GM19099 (cell line): ENCODE measurements around the gene GRN.
A peak's percentile ranks its signal among the peaks of the same experiment; 100 is the strongest.

ENCODE experiments used
- POLR2A ChIP-seq: IDR thresholded peaks from 3 replicates; pipeline ENCODE4 v1.6.1; 2011; ENCODE audit warnings: low read depth; ENCODE audit not compliant: insufficient read length; ENCODE audit errors: extremely low read depth

Gene GRN

DNA sequence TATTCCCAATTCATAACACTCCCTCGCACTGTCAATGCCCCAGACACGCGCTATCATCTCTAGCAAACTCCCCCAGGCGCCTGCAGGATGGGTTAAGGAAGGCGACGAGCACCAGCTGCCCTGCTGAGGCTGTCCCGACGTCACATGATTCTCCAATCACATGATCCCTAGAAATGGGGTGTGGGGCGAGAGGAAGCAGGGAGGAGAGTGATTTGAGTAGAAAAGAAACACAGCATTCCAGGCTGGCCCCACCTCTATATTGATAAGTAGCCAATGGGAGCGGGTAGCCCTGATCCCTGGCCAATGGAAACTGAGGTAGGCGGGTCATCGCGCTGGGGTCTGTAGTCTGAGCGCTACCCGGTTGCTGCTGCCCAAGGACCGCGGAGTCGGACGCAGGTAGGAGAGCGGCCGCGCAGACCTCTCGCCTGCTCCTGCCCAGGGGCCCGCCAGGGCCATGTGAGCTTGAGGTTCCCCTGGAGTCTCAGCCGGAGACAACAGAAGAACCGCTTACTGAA, at the start of gene GRN:
Gene GRN, plus strand, starts transcription at position 364 of the 515 bp plus-strand sequence. CDS start 3,863 bp downstream, outside the sequence.
- peak; percentile 96 for TF ChIP-seq POLR2A

- no peak for TF ChIP-seq POLR2A
Observed at GRCh38 chr17:44297975-44298374, 47.1 kb upstream of the GRN start.

DNA sequence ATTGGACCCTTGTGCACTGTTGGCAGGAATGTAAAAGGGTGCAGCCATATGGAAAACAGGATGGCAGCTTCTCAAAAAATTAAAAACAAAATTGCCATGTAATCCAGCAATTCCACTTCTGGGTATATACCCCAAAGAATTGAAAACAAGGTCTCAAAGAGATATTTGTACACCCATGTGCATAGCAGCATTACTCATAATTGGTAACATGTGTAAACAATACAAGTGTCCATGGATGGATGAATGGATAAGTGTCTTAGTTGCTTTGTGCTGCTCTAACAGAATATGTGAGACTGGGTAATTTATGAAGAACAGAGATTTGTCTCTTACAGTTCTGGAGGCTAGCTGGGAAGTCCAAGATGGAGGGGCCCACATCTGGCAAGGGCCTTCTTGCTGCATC, 40.5 kb upstream of the GRN start:
- no peak for TF ChIP-seq POLR2A

DNA sequence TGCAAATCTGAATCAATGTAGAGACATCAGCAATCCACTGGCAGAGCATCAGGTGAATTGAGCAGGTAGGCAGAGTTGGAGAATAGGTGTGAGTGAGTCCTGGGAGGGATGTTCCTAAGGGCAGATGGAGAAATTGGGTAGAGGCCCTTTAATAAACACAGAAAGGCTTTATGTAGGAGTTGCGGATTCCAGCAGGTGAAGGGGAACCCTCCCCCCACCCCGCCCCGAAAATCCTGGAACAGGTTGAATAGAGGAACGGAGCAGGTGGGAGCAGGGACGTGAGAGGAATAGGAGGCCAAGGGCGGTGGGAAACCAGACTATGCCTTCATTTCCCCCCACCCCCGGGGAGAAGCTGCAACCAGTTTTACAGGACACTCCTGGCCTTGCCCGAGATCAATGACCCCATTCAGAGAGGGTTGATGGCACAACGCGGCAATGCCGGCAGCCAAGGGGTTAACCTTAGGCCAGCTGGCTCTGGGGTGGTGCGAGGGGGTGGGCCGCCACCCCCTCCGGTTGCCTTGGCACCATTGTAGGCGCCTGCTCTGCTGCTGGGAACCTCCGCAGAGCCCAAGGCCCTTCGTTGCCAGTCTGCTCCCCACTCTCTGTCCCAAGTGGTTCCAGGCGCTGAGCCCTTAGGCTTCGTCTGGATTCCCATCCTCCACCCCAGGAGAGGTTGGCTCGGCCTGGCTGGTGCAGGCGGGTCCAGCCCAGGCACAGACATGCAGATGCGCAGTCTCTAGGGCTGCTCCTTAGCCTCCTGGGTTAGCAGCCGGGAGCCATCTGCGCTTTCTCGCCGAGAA, 37.5 kb upstream of the GRN start:
- TF ChIP-seq POLR2A: no peak

GRCh38 chr17:44308320-44308818, 36.7 kb upstream of the GRN start, which contains the start of gene RUNDC3A:
Gene RUNDC3A, plus strand, starts transcription at chr17:44308601. Its CDS starts 232 bp downstream, at chr17:44308833.
- TF ChIP-seq POLR2A: no peak

DNA sequence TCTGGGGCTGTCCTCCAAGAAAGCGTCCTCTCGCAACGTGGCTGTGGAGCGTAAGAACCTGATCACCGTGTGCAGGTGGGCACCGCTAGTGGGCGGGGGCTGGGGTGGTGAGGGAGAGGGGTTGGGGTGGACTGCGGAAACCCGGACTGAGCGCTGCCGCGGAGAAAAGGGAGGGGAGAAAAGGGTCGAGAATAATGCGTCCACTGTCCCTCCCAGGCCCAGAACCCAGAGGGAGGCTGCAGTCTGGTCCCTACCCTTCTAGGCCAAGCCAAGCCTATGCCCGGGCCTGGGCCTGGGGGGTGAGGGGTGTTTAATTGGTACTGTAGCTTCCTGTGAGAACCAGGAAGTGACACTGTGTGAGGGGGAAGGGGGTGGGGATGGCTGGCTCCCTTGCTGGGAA, 36.2 kb upstream of the GRN start:
- TF ChIP-seq POLR2A: no peak

GRCh38 chr17:44309472-44309871, 35.6 kb upstream of the GRN start:
- no peak for TF ChIP-seq POLR2A

DNA sequence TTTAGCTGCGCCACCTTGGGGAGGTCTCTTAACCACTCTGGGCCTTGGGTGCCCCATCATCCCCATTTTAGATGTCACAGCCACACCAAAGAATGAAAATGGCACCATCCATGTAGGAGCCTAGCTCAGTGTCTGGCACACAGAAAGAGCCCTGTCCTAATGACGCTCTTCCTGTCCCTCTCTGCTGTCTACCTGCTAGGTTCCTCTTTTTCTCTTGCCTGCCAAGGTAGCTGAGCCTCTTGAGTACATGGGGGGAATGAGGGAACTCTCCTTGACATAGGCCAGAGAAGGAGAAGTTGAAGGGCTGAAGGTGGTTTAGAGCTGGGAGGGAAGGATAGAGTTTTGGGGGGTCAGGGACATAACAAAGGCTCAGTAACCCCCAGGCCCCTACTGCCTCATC, 34.9 kb upstream of the GRN start:
- no peak for TF ChIP-seq POLR2A

GRCh38 chr17:44310609-44311376, 34.3 kb upstream of the GRN start:
- TF ChIP-seq POLR2A: no peak

- no peak for TF ChIP-seq POLR2A
Observed at GRCh38 chr17:44311562-44312181, 33.4 kb upstream of the GRN start.

- no peak for TF ChIP-seq POLR2A
Observed at GRCh38 chr17:44312396-44313104, 32.6 kb upstream of the GRN start.

DNA sequence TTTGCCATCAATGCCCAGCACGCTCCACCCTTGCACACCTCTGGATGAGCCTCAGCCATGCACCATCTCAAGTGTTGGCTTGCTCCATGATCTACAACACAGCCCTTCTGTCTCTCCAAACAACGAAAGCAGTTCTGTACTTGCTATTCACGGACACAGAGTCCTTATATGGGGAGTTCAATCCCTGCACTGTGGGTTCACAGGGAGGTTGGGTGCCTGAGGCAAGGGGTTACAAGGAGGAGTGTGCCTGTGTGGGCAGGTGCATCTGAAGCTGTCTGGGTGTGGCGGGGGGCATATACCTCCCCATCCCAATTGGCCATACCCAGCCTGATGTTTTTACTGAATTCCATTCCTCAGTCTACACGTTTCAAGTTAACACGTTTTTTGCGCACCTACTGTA, 31.1 kb upstream of the GRN start:
- TF ChIP-seq POLR2A: no peak

DNA sequence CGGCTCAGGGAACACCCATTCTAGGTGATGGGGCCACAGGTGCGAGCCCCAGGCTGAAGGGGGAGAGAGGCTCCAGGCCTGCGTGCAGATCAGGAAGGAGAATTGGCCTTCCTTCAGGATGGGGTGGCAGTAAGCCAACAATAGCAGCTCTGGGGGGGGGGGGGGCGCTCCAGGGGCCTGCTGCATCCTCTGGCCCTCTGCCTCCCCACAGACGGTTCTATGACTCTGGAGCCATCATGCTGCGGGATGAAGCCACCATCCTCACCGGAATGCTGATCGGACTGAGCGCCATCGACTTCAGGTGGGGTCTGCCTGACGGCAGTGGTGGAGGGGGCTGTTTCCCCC, 30.6 kb upstream of the GRN start:
- no peak for TF ChIP-seq POLR2A

- TF ChIP-seq POLR2A: no peak
Observed at GRCh38 chr17:44314869-44315661, 30.0 kb upstream of the GRN start.
